DMS 273 (cell line): Measurements from ENCODE around the gene HOXA11.

Source experiments
- DNase-seq: peaks from one replicate; lab custom pipeline; 2025; ENCODE audit not compliant: unreplicated experiment; lab: John Stamatoyannopoulos, UW

HOXA11 gene

GRCh38 chr7:27194002-27194352, 8.9 kb upstream of the HOXA11 start:
- DNase-seq = no peak

- no peak for DNase-seq
Measured at GRCh38 chr7:27193335-27194001, 8.4 kb upstream of the HOXA11 start.

GRCh38 chr7:27192546-27193334, 7.7 kb upstream of the HOXA11 start:
- no peak for DNase-seq

GRCh38 chr7:27191833-27192545, 7.0 kb upstream of the HOXA11 start:
- no peak for DNase-seq

- no peak for DNase-seq
Measured at GRCh38 chr7:27191161-27191731, 6.2 kb upstream of the HOXA11 start.

GRCh38 chr7:27189997-27190748, 5.1 kb upstream of the HOXA11 start:
- peak; percentile 84 for DNase-seq

- no peak for DNase-seq
Measured at GRCh38 chr7:27189295-27189996, 4.4 kb upstream of the HOXA11 start.

GRCh38 chr7:27188386-27189294, 3.6 kb upstream of the HOXA11 start:
- no peak for DNase-seq

GRCh38 chr7:27187475-27188385, 2.7 kb upstream of the HOXA11 start:
- DNase-seq = no peak

GRCh38 chr7:27186668-27187474, 1.8 kb upstream of the HOXA11 start:
- no peak for DNase-seq

GRCh38 chr7:27185854-27186667, 1.0 kb upstream of the HOXA11 start:
- no peak for DNase-seq

- DNase-seq = peak; percentile 82
Measured at GRCh38 chr7:27184337-27185012, 557 bp downstream of the HOXA11 start.

GRCh38 chr7:27183682-27184336, 1.2 kb downstream of the HOXA11 start:
- DNase-seq = peak; percentile 74

GRCh38 chr7:27182861-27183681, 2.0 kb downstream of the HOXA11 start:
- DNase-seq = no peak
